Mucosa of stomach (tissue), 1 donor: Measurements from ENCODE around the gene NCOA4.
"Not testable (repeated sequence)": the region's sequence is repeated elsewhere in the genome, so short reads cannot be mapped to it uniquely, and the experiment has no call there.

Source experiments
- H3K27me3 ChIP-seq: one replicate; pipeline ENCODE4 v1.7.0; 2013; ENCODE audit warnings: mild to moderate bottlenecking, low read length; ENCODE audit not compliant: control insufficient read depth, insufficient read depth
- H3K36me3 ChIP-seq: one replicate; pipeline ENCODE4 v1.7.0; 2013; ENCODE audit warnings: low read length; ENCODE audit not compliant: control insufficient read depth, insufficient read depth
- H3K4me1 ChIP-seq: one replicate; pipeline ENCODE4 v1.7.0; 2013; ENCODE audit warnings: mild to moderate bottlenecking, low read length; ENCODE audit not compliant: control insufficient read depth, insufficient read depth
- H3K4me3 ChIP-seq: one replicate; pipeline ENCODE4 v1.7.0; 2013; ENCODE audit warnings: low read length
- H3K9ac ChIP-seq: one replicate; pipeline ENCODE4 v1.7.0; 2013; ENCODE audit warnings: mild to moderate bottlenecking, low read length, moderate library complexity
- H3K9me3 ChIP-seq: one replicate; pipeline ENCODE4 v1.7.0; 2013; ENCODE audit warnings: mild to moderate bottlenecking, low read length, moderate library complexity; ENCODE audit not compliant: control insufficient read depth
- donor health status: Pancreatic carcinoma.

The NCOA4 gene

GRCh38 chr10:45956634-45957033, 73.8 kb downstream of the NCOA4 start:
- H3K9ac ChIP-seq, H3K4me3 ChIP-seq, H3K27me3 ChIP-seq, H3K36me3 ChIP-seq, H3K9me3 ChIP-seq, H3K4me1 ChIP-seq: not testable (repeated sequence)
